ENCODE measurements around the gene PDPN. TPM values are rescaled to one million over a fixed set of nuclear protein-coding genes. Genes with fewer than 3 reads are reported as not detected.

PDPN gene
- total RNA-seq: 10 to 100 TPM; 29.9 to 43.2 TPM
- 65.3 TPM for polyA plus RNA-seq (2013, experiment 1 of 2)
- polyA plus RNA-seq (2013, experiment 2 of 2): 53.8 TPM
- long read RNA-seq, experiment 1, partial matches to known transcripts: 3 of 13 reads
- long read RNA-seq, experiment 1, other reads (novel, unspliced or antisense): 4 of 13 reads
- long read RNA-seq, experiment 2, transcript PDPN-202 (6 exons, 2,801 nt): major isoform, 11 of 25 reads
- long read RNA-seq, experiment 2, transcript PDPN-201 (6 exons, 3,104 nt): minor isoform, 9 of 25 reads
- long read RNA-seq, experiment 2, partial matches to known transcripts: 1 of 25 reads
- long read RNA-seq, experiment 2, other reads (novel, unspliced or antisense): 2 of 25 reads
- long read RNA-seq, experiment 3, transcript PDPN-201 (6 exons, 3,104 nt): major isoform, 56 of 122 reads
- long read RNA-seq, experiment 3, transcript PDPN-209 (5 exons, 786 nt): minor isoform, 5 of 122 reads
- long read RNA-seq, experiment 3, transcript PDPN-202 (6 exons, 2,801 nt): minor isoform, 54 of 122 reads
- long read RNA-seq, experiment 3, partial matches to known transcripts: 0 of 122 reads
- long read RNA-seq, experiment 3, other reads (novel, unspliced or antisense): 7 of 122 reads
- long read RNA-seq, experiment 4, transcript PDPN-202 (6 exons, 2,801 nt): minor isoform, 13 of 30 reads
- long read RNA-seq, experiment 4, transcript PDPN-201 (6 exons, 3,104 nt): major isoform, 15 of 30 reads
- long read RNA-seq, experiment 4, partial matches to known transcripts: 1 of 30 reads
- long read RNA-seq, experiment 4, other reads (novel, unspliced or antisense): 1 of 30 reads

- Mint-ChIP-seq H3K4me3 (peak within 1 kb of the TSS; percentile 82), H3K27ac (peak within 1 kb of the TSS; percentile 91), H3K4me1 (peaks cover 22% of the 10 kb centered on the region), H3K36me3 (ENCODE audit: low read depth) (no peaks in the 10 kb centered on the region), H3K9me3 (no peaks in the 10 kb centered on the region), H3K27me3 (ENCODE audit: insufficient read depth) (peaks cover 50% of the 10 kb centered on the region)
- Histone ChIP-seq H3K27me3 (ENCODE audit: control insufficient read depth, insufficient read depth, low read length, poor library complexity, severe bottlenecking) (peaks cover 31% of the 10 kb centered on the region), H3K4me1 (ENCODE audit: control insufficient read depth, insufficient read depth, low read length) (peaks cover 3% of the 10 kb centered on the region), H3K36me3 (ENCODE audit: control insufficient read depth, insufficient read depth, low read length) (no peaks in the 10 kb centered on the region), H3K9me3 (ENCODE audit: control insufficient read depth, low read length) (no peaks in the 10 kb centered on the region), H3K27ac (ENCODE audit: low read depth, low read length) (peak within 1 kb of the TSS; percentile 94), H3K4me3 (ENCODE audit: low read length) (peak within 1 kb of the TSS; percentile 86), H3K9ac (ENCODE audit: extremely low read depth, low read length, poor library complexity, severe bottlenecking) (peak within 1 kb of the TSS; percentile 51)
- no peak for TF ChIP-seq CTCF (conservative IDR thresholded peaks at IDR 0.05)
- peak; percentile 94 for DNase-seq
- 0 to 5% methylated on average over 15 to 29 of the region's 29 CpGs for WGBS, 2 experiments (ENCODE audit: insufficient coverage in 1 of 2, insufficient read length in 1 of 2)
These were observed at the start of gene PDPN for GRCh38 chr1:13583595-13583965. Gene PDPN, plus strand, starts transcription at chr1:13583832. Its CDS starts 202 bp downstream, at chr1:13584034.

- WGBS, 2 experiments (ENCODE audit: insufficient coverage in 1 of 2, insufficient read length in 1 of 2): 90 to 93% methylated on average over 6 of the region's 6 CpGs
- H3K4me1 ChIP-seq (ENCODE audit: control insufficient read depth, insufficient read depth, low read length): no peaks in the 10 kb centered on the region
- peaks cover 2% of the 10 kb centered on the region for H3K27me3 Mint-ChIP-seq (ENCODE audit: insufficient read depth)
- no peak for TF ChIP-seq CTCF (conservative IDR thresholded peaks at IDR 0.05)
- H3K36me3 Mint-ChIP-seq (ENCODE audit: low read depth): no peaks in the 10 kb centered on the region
- H3K27ac ChIP-seq (ENCODE audit: low read depth, low read length): no peak overlapping the region
- no peak overlapping the region for H3K4me3 Mint-ChIP-seq
- H3K4me1 Mint-ChIP-seq: no peaks in the 10 kb centered on the region
- no peaks in the 10 kb centered on the region for H3K9me3 ChIP-seq (ENCODE audit: control insufficient read depth, low read length)
- H3K9ac ChIP-seq (ENCODE audit: extremely low read depth, low read length, poor library complexity, severe bottlenecking): no peak overlapping the region
- H3K4me3 ChIP-seq (ENCODE audit: low read length): no peak overlapping the region
- H3K9me3 Mint-ChIP-seq: no peaks in the 10 kb centered on the region
- no peaks in the 10 kb centered on the region for H3K36me3 ChIP-seq (ENCODE audit: control insufficient read depth, insufficient read depth, low read length)
- peak; percentile 16 for DNase-seq
- no peaks in the 10 kb centered on the region for H3K27me3 ChIP-seq (ENCODE audit: control insufficient read depth, insufficient read depth, low read length, poor library complexity, severe bottlenecking)
- H3K27ac Mint-ChIP-seq: no peak overlapping the region
These were observed 48.4 kb upstream of the PDPN start for GRCh38 chr1:13535227-13535626.

- no peak overlapping the region for H3K4me3 ChIP-seq (ENCODE audit: low read length)
- no peak overlapping the region for H3K9ac ChIP-seq (ENCODE audit: extremely low read depth, low read length, poor library complexity, severe bottlenecking)
- H3K9me3 ChIP-seq (ENCODE audit: control insufficient read depth, low read length): no peaks in the 10 kb centered on the region
- no peak for TF ChIP-seq CTCF (conservative IDR thresholded peaks at IDR 0.05)
- H3K4me1 ChIP-seq (ENCODE audit: control insufficient read depth, insufficient read depth, low read length): no peaks in the 10 kb centered on the region
- H3K36me3 ChIP-seq (ENCODE audit: control insufficient read depth, insufficient read depth, low read length): no peaks in the 10 kb centered on the region
- Mint-ChIP-seq H3K27ac (no peak overlapping the region), H3K9me3 (no peaks in the 10 kb centered on the region), H3K36me3 (ENCODE audit: low read depth) (no peaks in the 10 kb centered on the region), H3K27me3 (ENCODE audit: insufficient read depth) (peaks cover 3% of the 10 kb centered on the region), H3K4me1 (no peaks in the 10 kb centered on the region), H3K4me3 (no peak overlapping the region)
- no peak for DNase-seq
- WGBS, 2 experiments (ENCODE audit: insufficient coverage in 1 of 2, insufficient read length in 1 of 2): 88 to 91% methylated on average over 4 of the region's 4 CpGs
- no peaks in the 10 kb centered on the region for H3K27me3 ChIP-seq (ENCODE audit: control insufficient read depth, insufficient read depth, low read length, poor library complexity, severe bottlenecking)
- H3K27ac ChIP-seq (ENCODE audit: low read depth, low read length): no peak overlapping the region
These were observed 47.1 kb upstream of the PDPN start for GRCh38 chr1:13536571-13536970.
